HCT116 (cell line): Measurements from ENCODE around the gene C16orf74. TPM values are rescaled to one million over a fixed set of nuclear protein-coding genes. Genes with fewer than 3 reads are reported as not detected.

Source experiments
- ATAC-seq: fragments of 200-7000 bp; cut with Tn5 transposase; 2 replicates; pipeline ENCODE4 v1.9.1; 2020; ENCODE audit warnings: mild to moderate bottlenecking, moderate library complexity
- BruUV-seq: library from RNA; stranded (reverse); fragments of 400-500 nt; replicated peaks from 2 replicates; lab custom pipeline; 2021; lab: Mats Ljungman, UMichigan
- CTCF ChIA-PET: fragments of 300-600 bp; sonication (Branson Sonifier 250); formaldehyde crosslinking; loops from one replicate; lab custom pipeline; 2021; ENCODE audit warnings: antibody characterized with exemption; lab: Charles Lee
- POLR2A ChIA-PET: fragments of 300-600, 350-600 bp; sonication (Branson Sonifier 250); formaldehyde crosslinking; loops from one replicate; lab custom pipeline; 2021; ENCODE audit warnings: antibody characterized with exemption; lab: Charles Lee
- RAD21 ChIA-PET, 2 experiments: fragments of 300-600 bp; sonication (Branson Sonifier 250); formaldehyde crosslinking; loops; one replicate each; lab custom pipeline; 2023; ENCODE audit warnings: low total read pairs in 2 of 2; ENCODE audit not compliant: uncharacterized antibody in 2 of 2, unreplicated experiment in 2 of 2, low non-redundant PET in 1 of 2; lab: Charles Lee
- DNase-seq: peaks from one replicate; pipeline ENCODE4 v3.0.0-alpha.2; 2010; ENCODE audit warnings: low read depth, low spot score
- H2AFZ ChIP-seq: fragments of 200-600 bp; shearing (Covaris generic), sonication (generic); 2 replicates; pipeline ENCODE4 v1.6.1; 2017; ENCODE audit warnings: low read depth, mixed run types, mixed read lengths, antibody characterized with exemption, low read length; ENCODE audit not compliant: poor library complexity, severe bottlenecking
- H3K27ac ChIP-seq: 2 replicates; pipeline ENCODE4 v1.5.1; 2012; ENCODE audit warnings: low read depth, low read length
- H3K27me3 ChIP-seq: fragments of 200-600 bp; sonication (generic); 2 replicates; pipeline ENCODE4 v1.6.1; 2016; ENCODE audit warnings: mixed run types, low read length, mixed read lengths; ENCODE audit not compliant: insufficient read depth
- H3K36me3 ChIP-seq, 2 experiments: fragments of 200-500 bp in 1 of 2; fragments of 200-600 bp in 1 of 2; sonication (Bioruptor generic) in 1 of 2; sonication (generic) in 1 of 2; 2 replicates each; pipeline versions ENCODE4 v1.5.1 to v1.6.1; 2014 to 2016; ENCODE audit warnings: low read length in 2 of 2, inconsistent platforms in 1 of 2, mixed read lengths in 1 of 2, mixed run types in 1 of 2; ENCODE audit not compliant: insufficient read depth in 2 of 2, control insufficient read depth in 1 of 2
- H3K4me1 ChIP-seq, 2 experiments: fragments of 200-600 bp in 1 of 2; sonication (generic) in 1 of 2; 2 replicates each; pipeline versions ENCODE4 v1.5.1 to v1.6.1; 2012 to 2017; ENCODE audit warnings: low read length in 2 of 2, inconsistent platforms in 1 of 2, mild to moderate bottlenecking in 1 of 2, mixed read lengths in 1 of 2, mixed run types in 1 of 2, moderate library complexity in 1 of 2; ENCODE audit not compliant: insufficient read depth in 2 of 2, control insufficient read depth in 1 of 2
- H3K4me2 ChIP-seq: fragments of 200-600 bp; sonication (generic); 2 replicates; pipeline ENCODE4 v1.6.1; 2017; ENCODE audit warnings: mixed run types, low read length, mixed read lengths
- H3K4me3 ChIP-seq, 2 experiments: fragments of 200-600 bp in 1 of 2; sonication (generic) in 1 of 2; replicated peaks in 1 of 2; 2 replicates each; pipeline ENCODE4 v1.5.1; 2011 to 2016; ENCODE audit warnings: low read length in 2 of 2, control low read depth in 1 of 2, low read depth in 1 of 2, mild to moderate bottlenecking in 1 of 2, mixed read lengths in 1 of 2, mixed run types in 1 of 2
- H3K79me2 ChIP-seq: fragments of 200-600 bp; sonication (generic); 2 replicates; pipeline ENCODE4 v1.6.1; 2017; ENCODE audit warnings: mild to moderate bottlenecking, mixed run types, low read length, moderate library complexity, mixed read lengths; ENCODE audit not compliant: insufficient read depth
- H3K9ac ChIP-seq: fragments of 200-600 bp; sonication (generic); 2 replicates; pipeline ENCODE4 v1.6.1; 2016; ENCODE audit warnings: low read length, mixed read lengths
- H3K9me2 ChIP-seq: fragments of 200-600 bp; sonication (generic), shearing (Covaris generic); 2 replicates; pipeline ENCODE4 v1.6.1; 2017; ENCODE audit warnings: mixed run types, mild to moderate bottlenecking, moderate library complexity; ENCODE audit not compliant: insufficient read depth
- H3K9me3 ChIP-seq, 2 experiments: fragments of 200-500 bp in 1 of 2; fragments of 200-600 bp in 1 of 2; sonication (Bioruptor generic) in 1 of 2; sonication (generic) in 1 of 2; 2 replicates each; pipeline ENCODE4 v1.6.1; 2014 to 2017; ENCODE audit warnings: low read length in 2 of 2, mixed read lengths in 2 of 2, inconsistent platforms in 1 of 2, low read depth in 1 of 2, mild to moderate bottlenecking in 1 of 2, mixed run types in 1 of 2, moderate library complexity in 1 of 2; ENCODE audit not compliant: control insufficient read depth in 1 of 2, insufficient read depth in 1 of 2
- H4K20me1 ChIP-seq: fragments of 200-600 bp; sonication (generic), shearing (Covaris generic); 2 replicates; pipeline ENCODE4 v1.6.1; 2017; ENCODE audit warnings: mixed run types, mild to moderate bottlenecking, moderate library complexity; ENCODE audit not compliant: insufficient read depth
- ATF3 ChIP-seq: IDR thresholded peaks from 2 replicates; pipeline ENCODE4 v1.6.1; 2012
- CBX3 ChIP-seq: IDR thresholded peaks from 2 replicates; pipeline ENCODE4 v1.6.1; 2012; ENCODE audit warnings: low read depth
- CTCF ChIP-seq, 3 experiments: fragments of 200-600 bp in 1 of 3; sonication (generic) in 1 of 3; IDR thresholded peaks in 2 of 3; conservative IDR thresholded peaks in 1 of 3; 2 replicates each; pipeline ENCODE4 v1.5.1; 2012 to 2017; ENCODE audit warnings: low read depth in 2 of 3, low read length in 2 of 3, antibody characterized with exemption in 1 of 3, borderline replicate concordance in 1 of 3, control low read depth in 1 of 3, mild to moderate bottlenecking in 1 of 3, mixed read lengths in 1 of 3, mixed run types in 1 of 3, moderate library complexity in 1 of 3; ENCODE audit not compliant: insufficient read depth in 1 of 3
- POLR2A ChIP-seq: IDR thresholded peaks from 2 replicates; pipeline ENCODE4 v1.7.0; 2011; ENCODE audit warnings: borderline replicate concordance; ENCODE audit not compliant: insufficient read depth, insufficient read length; ENCODE audit errors: extremely low read depth
- SIN3A ChIP-seq: IDR thresholded peaks from 2 replicates; pipeline ENCODE4 v1.6.1; 2012; ENCODE audit warnings: low read depth
- YY1 ChIP-seq: IDR thresholded peaks from 2 replicates; pipeline ENCODE4 v1.6.1; 2011; ENCODE audit warnings: low read length, low read depth, moderate library complexity, mild to moderate bottlenecking; ENCODE audit not compliant: insufficient replicate concordance; ENCODE audit errors: extremely low read depth
- intact Hi-C: fragments of 100-400 bp; cut with micrococcal nuclease; formaldehyde crosslinking; loops from 2 replicates; pipeline ENCODE4 v1.10.0; 2022
- total RNA-seq: library from RNA; stranded (reverse); gene quantifications from one replicate; pipeline ENCODE4 v1.2.1, GENCODE V29; 2021; ENCODE audit not compliant: unreplicated experiment
- TF ChIP-seq, protein P1 (sequence below): IDR thresholded peaks from 2 replicates; pipeline ENCODE4 v1.6.1; 2012; ENCODE audit warnings: low read depth

Gene C16orf74
- total RNA-seq, 1 experiment from 2014 or later = 30.0 TPM

DNA sequence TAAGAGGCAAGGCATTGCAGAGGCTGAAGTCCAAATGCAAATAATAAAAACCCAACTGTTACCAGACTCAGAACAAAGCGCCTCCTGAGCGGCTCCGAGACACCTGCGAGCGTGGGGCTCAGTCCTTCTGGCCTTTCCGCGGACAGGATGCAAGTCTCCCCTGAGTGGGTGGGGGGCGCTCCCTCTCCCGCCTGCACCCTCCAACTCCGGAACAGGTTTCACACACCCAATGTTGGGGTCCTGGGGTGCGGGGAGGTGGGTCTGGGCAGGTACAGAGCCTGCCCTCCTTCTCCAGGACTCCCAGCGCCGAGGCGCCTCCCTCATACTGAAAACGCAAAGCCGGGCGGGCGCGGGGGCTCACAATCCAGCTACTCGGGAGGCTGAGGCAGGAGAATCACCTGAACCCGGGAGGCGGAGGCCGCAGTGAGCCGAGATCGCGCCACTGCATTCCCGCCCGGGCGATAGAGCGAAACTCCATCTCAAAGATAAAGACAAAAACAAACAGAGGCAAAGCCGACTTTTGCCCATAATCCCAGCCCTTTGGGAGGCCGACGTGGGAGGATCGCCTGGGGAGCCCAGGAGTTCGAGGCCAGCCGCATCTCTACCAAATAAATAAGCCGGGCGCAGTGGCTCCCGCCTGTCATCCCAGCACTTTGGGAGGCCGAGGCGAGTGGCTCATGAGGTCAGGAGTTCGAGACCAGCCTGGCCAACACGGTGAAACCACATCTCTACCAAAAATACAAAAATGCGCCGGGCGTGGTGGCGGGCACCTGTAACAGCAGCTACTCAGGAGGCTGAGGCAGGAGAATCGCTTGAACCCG is 63.0 kb downstream of the C16orf74 start:
- H3K9me2 ChIP-seq = no peaks in the 10 kb centered on the region
- ChIA-PET POLR2A (no interaction called here), CTCF (no interaction called here), RAD21 (interaction anchor here in 1 of 2 experiments (0.6 kb wide), 1 partner anchor 325 kb away, joined by 3 read pairs; no protein-coding TSS in a partner anchor)
- peaks cover 55% of the 10 kb centered on the region for H3K79me2 ChIP-seq
- BruUV-seq = no TSS peak
- peaks cover 5 to 12% of the 10 kb centered on the region in 2 experiments; a peak in 1 of 4 replicates for H3K36me3 ChIP-seq
- no peaks in the 10 kb centered on the region for H3K9me3 ChIP-seq
- H3K27me3 ChIP-seq = no peaks in the 10 kb centered on the region
- H3K4me3 ChIP-seq = peak overlapping the region; percentile 63 to 91
- ATAC-seq (peak; percentile 19), DNase-seq (no peak)
- H3K4me2 ChIP-seq = peak overlapping the region; percentile 98
- H3K27ac ChIP-seq = peak overlapping the region; percentile 52; the same call in 1 of the 2 replicates
- intact Hi-C loops = loop anchor here (2.0 kb wide), 1 partner anchor 73 kb away; no protein-coding TSS in a partner anchor
- no peaks in the 10 kb centered on the region; the same call in 1 of the 2 replicates for H4K20me1 ChIP-seq
- 0 out of 2 replicates have a peak, but pooled peaks have one; percentile 12 for TF ChIP-seq CBX3
- TF ChIP-seq, protein P1, sequence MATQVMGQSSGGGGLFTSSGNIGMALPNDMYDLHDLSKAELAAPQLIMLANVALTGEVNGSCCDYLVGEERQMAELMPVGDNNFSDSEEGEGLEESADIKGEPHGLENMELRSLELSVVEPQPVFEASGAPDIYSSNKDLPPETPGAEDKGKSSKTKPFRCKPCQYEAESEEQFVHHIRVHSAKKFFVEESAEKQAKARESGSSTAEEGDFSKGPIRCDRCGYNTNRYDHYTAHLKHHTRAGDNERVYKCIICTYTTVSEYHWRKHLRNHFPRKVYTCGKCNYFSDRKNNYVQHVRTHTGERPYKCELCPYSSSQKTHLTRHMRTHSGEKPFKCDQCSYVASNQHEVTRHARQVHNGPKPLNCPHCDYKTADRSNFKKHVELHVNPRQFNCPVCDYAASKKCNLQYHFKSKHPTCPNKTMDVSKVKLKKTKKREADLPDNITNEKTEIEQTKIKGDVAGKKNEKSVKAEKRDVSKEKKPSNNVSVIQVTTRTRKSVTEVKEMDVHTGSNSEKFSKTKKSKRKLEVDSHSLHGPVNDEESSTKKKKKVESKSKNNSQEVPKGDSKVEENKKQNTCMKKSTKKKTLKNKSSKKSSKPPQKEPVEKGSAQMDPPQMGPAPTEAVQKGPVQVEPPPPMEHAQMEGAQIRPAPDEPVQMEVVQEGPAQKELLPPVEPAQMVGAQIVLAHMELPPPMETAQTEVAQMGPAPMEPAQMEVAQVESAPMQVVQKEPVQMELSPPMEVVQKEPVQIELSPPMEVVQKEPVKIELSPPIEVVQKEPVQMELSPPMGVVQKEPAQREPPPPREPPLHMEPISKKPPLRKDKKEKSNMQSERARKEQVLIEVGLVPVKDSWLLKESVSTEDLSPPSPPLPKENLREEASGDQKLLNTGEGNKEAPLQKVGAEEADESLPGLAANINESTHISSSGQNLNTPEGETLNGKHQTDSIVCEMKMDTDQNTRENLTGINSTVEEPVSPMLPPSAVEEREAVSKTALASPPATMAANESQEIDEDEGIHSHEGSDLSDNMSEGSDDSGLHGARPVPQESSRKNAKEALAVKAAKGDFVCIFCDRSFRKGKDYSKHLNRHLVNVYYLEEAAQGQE = no peak
- TF ChIP-seq CTCF (IDR thresholded peaks at IDR 0.05 in 2 of 3, conservative IDR thresholded peaks at IDR 0.05 in 1 of 3; ENCODE audit: borderline replicate concordance in 1 of 3, insufficient read depth in 1 of 3, low read depth in 2 of 3, low read length in 2 of 3) = no peak
- TF ChIP-seq YY1 = no peak
- TF ChIP-seq POLR2A = no peak
- TF ChIP-seq SIN3A = no peak
- TF ChIP-seq ATF3 = no peak
- TF ChIP-seq, all 23 proteins: peak for 1
- no peak overlapping the region for H2AFZ ChIP-seq
- H3K9ac ChIP-seq = peak overlapping the region; percentile 88
- H3K4me1 ChIP-seq = peaks cover 14 to 24% of the 10 kb centered on the region in 2 experiments
